NCI-H2107 (cell line): Measurements from ENCODE around the gene EMC10.
"Not testable (repeated sequence)": the region's sequence is repeated elsewhere in the genome, so short reads cannot be mapped to it uniquely, and the experiment has no call there.

ENCODE experiments used
- DNase-seq: peaks from one replicate; lab custom pipeline; 2025; lab: John Stamatoyannopoulos, UW

EMC10 gene

DNA sequence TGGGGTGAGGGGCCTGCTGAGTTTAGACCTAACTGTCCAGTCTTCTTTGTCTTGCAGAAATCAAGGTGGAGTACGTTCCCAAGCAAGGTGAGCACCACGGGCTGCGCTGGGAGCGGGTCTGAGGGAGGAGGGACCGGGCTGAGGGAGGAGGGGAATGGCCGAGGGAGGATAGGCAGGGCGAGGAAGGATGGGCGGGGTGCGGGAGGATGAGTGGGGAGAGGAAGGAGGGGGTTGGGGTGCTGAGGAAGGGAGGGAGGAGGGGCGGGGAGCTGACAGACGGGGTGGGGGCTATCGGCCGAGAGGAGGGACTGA lies 25.1 kb upstream of the EMC10 start:
- DNase-seq = no peak

DNA sequence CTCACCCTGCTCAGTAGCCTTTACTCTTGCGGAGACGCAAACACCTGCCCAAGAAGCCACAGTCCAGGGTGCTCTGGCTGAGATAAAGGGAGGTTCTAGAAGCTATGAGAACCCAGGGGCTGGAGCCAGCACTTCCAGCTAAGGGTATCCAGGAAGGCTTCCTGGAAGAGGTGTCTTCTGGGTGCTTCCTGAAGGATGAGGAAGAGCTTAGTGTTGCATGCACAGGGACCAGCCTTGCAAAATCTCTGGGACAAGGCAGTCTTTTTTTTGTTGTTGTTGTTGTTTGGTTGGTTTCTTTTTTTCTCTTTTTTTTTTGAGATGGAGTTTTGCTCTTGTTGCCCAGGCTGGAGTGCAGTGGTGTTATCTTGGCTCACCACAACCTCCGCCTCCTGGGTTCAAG lies 23.1 kb upstream of the EMC10 start:
- no peak for DNase-seq

DNA sequence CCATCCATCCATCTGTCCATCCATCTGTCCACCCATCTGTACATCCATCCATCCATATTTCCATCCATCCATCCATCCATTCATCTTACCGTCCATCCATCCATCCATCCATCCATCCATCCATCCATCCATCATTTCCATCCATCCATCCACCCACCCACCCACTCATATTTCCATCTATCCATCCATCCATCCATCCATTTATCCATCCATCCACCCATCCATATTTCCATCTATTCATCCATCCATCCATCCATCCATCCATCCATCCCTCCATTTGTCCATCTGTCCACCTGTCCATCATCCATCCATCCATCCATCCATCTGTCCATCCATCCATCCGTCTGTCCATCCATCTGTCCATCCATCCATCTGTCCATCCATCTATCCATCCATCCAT lies 20.3 kb upstream of the EMC10 start:
- DNase-seq = no peak

DNA sequence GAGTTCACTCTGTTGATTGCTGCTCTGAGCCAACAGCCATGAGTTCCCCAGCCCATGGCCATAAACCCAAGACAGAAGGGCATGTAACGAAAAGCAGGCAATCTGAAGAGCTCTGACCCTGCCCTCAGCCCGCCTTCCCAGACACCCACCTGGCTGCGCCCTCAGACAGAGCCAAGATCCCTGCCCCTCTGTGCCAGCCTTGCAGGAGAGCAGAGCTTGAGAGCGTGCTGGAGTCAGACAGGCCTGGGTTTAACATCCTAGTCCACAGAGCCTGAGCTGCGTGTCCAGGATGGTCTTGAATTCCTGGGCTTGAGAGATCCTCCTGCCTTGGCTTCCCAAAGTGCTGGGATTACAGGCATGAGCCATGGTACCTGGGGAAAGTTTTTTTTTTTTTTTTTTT lies 19.0 kb upstream of the EMC10 start:
- no peak for DNase-seq

DNA sequence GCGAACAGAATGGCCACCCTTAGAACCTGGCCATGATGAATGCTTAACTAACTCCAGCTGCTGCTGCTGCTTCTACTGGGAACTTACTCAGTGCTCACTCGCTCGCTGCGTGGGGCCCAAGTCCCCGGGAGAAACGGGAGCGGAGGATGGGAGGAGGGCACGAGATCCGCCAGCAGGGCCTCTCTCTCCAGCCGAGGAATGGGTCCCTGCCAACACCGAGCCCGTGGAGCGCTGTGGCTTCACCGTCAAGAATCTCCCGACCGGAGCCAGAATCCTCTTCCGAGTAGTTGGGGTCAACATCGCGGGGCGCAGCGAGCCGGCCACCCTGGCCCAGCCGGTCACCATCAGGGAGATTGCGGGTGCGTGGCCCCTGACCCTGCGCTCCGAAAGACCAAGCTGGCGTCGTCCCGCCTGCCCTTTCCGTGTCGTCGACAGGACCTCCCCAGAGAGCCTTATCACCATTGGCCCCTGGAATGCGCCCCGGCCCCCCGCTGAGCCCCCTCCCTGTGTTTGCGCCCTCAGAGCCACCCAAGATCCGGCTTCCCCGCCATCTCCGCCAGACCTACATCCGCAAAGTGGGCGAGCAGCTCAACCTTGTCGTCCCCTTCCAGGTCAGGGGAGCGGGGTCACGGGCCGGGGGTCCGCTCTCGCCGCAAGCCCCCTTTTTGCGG lies 17.8 kb upstream of the EMC10 start:
- DNase-seq = no peak

DNA sequence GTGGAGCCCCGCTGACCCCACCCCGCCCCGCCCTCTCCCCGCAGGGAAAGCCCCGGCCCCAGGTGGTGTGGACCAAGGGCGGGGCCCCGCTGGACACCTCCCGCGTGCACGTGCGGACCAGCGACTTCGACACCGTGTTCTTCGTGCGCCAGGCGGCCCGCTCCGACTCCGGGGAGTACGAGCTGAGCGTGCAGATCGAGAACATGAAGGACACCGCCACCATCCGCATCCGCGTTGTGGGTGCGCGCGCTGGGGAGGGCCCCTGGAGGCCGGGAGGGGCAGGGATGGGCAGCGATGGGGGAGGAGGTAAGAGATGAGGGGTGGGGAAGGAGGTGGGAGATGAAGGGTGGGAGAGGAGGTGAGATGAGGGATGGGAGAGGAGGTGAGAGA lies 17.2 kb upstream of the EMC10 start:
- no peak for DNase-seq

DNA sequence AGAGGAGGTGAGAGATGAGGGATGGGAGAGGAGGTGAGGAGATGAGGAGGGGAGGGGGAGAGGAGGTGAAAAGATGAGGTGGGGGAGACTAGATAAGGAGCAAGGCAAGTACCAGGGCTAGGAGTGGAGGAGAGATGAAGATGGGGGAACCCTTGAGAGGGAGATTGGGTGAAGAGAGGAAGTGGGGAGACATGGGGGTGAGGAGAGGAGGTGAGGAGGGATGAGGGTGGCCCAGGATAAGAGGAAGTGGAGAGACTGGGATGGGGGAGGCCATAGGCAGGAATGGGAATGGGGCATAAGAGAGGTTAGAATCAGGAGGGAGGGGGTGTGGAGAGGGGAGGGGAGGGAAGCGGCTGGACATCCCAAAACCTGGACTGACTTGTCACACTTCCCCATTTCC lies 16.7 kb upstream of the EMC10 start:
- no peak for DNase-seq

DNA sequence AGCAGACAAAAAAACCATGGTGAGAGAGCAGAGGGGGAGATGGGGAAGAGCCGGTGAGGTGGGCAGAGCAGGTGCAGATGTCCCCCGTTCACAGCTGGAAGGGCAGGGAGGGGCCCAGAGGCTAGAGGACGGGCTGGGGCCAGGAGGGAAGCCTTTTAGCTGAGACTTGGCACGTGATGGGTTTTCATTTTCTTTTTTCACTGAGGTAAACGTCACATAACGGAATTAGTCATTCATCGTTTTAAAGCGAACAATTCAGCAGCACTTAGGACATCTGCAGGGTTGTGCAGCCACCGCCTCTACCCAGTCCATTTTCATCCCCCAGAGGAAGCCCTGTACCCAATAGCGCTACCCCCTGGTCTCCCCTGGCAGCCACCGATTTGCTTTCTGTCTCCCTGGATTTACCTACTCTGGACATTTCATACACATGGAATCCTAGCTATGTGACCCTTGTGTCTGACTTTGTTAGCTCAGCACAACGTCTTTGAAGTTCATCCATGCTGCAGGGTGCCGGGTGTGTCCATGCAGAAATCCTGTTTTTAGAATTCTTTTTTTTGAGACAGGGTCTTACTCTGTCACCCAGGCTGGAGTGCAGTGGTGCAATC lies 16.0 kb upstream of the EMC10 start:
- no peak for DNase-seq

DNA sequence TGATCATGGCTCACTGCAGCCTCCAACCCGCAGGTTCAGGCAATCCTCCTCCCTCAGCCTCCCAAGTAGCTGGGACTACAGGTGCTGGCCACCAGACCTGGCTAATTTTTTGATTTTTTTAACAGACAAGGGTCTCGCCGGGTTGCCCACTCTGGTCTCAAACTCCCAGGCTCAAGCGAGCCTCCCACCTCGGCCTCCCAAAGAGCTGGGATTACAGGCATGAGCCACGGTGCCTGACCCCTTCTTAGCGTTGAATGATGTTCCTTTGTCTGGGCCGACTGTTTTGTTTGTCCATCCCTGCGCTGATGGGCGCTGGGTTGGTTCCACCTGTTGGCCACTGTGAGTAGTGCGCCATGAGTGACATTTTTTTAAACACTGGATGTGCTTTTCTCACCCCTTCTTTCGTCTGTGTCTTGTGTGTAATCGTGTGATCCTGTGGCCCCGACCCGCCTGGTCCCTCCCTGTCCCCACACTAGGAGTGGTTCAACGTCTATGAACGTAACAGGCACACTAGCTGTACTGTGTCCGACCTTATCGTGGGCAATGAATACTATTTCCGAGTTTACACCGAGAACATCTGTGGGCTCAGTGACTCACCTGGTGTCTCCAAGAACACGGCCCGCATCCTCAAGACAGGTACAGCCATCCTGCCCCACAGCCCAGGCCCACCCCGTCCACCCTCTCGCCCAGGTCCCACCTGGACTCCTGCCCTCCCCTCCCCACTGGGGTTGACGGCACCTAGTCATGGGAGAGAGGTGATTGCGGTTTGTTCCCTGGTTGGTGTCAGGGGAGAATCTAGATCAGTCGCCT lies 15.0 kb upstream of the EMC10 start:
- peak; percentile 65 for DNase-seq

DNA sequence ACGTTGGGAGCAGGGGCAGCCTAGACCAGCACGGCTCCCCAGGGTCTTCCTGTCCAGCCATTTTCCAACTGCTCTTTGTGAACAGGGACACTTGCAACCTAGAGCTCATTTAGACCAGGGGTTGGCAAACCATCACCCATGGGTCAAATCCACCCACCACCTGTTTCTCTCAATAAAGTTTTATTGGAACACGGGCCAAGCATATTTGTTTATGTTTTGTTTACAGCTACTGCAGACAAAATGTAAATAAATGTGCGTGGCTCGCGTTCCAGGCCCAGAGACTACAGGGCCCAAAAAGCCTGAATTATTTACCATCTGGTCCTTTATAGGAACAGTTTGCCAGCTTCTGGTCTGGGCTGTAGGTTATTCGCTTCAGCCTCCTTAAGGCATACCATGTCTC lies 13.3 kb upstream of the EMC10 start:
- DNase-seq = no peak

DNA sequence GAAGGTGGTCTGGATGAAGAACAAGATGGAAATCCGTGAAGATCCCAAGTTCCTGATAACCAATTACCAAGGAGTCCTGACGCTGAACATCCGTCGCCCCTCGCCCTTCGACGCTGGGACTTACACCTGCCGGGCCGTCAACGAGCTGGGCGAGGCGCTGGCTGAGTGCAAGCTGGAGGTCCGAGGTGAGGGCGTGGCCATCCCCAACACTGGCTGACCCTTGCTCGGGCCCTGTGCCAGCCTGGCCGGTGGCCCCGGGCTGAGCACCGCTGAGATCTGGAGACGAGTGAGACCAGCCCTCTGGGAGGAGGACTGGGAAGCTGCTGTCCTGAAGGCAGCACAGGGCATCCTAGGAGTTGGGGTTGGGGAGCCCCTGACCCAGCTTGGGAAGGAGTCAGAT lies 12.0 kb upstream of the EMC10 start:
- DNase-seq = no peak

DNA sequence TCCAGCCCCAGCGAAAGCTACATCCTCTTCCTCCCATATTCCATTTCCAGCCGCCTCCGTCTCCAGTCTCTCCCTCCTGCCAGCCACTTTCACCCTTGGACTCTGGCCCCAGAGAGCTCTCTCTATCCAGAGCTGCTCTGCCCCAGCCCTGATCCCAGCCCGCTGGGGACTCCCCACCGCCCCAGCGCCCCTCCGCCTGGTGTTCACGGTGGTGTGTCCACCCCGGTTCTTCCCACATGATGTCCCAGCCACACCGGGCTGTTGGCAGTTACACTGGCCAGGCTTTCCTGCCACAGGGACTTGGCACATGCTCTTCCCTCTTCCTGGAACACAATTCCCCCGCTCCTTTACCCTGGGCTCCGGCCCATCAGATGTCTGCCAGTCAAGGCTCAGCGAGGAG lies 11.3 kb upstream of the EMC10 start:
- DNase-seq = no peak

DNA sequence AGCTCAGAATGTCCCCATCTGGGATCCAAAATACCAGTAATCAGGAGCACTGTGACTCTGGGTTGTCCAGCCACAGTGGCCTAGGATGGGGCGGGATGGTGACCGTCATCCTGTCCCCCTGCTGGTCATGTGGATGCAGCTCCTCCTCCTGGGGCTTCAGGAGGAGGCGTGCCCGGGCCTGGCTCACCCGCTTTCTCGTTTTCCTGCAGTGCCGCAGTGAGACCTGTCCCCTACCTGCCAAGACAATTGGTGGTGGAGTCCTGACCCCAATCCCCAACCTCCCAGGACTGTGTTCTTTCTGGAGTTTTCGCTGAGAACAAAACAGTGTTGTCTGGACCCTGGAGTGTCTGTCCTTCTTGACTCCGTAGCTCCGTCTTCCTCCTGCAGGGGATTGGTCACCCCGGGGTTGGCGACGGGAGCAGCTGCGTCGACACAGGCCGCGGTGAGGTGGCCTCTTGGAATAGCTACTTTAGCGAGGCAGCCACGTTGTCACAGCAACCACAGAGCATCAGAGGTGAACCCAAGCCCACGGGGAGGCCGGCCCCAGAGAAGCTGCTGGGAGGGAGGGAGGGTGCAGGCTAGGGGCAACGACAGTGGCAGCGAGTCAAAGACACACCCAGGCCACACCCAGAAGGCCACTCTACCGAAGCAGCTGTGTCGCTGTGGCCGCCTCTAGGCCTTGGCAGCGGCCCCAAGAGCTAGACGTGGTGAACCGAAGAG lies 10.2 kb upstream of the EMC10 start:
- no peak for DNase-seq

DNA sequence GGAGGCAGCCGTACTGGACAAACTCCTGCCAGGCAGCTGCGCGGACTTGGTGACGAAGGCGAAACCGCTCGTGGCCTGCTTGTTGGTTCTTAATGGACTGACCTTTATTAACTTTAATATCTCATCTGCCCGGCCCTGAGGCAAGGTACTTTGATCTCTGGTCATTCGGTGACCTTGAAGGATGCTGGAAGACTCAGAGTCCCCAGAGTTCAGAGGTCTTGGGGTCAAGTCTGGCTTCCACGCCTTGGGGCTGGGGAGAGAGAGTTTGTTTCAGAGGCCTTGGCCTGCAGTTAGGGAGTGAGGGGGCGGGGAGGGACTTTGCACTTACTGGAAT lies 9.6 kb upstream of the EMC10 start:
- no peak for DNase-seq

DNA sequence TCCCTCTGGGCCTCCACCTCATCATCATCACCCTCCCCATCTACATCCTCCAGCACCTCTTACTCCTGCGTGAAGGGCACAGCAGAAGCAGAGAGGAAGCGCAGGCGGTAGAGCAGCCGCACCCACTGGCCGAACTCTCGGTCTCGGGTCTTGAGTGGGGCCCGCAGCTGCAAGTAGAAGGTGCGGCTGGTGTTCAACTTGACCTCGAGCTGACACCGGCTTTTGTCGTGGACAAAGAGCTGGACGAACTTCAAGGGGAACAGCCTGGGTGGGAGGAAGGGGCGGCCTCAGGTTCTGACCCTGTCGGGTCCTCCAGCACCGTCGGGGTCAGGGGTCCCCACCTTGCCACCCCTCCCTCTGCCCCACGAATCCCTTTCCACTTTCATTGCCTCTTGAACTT lies 8.7 kb upstream of the EMC10 start:
- no peak for DNase-seq

DNA sequence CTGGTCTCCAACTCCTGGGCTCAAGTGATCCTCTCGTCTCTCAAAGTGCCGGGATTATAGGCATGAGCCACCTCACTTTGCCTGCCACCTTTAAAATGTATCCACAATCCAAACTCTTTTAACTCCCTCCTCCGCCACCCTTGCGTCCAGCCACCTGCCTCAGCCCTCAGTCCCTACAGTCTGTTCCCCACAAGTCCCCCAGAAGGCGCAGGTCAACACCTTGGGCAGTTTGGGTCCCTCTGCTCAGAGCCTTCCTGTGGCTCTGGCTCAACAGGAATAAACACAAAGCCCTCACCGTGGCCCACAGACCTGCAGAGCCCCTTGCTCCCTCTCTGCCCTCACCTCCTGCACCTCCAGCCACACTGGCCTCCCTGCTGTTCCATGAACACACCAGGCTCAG lies 7.5 kb upstream of the EMC10 start:
- DNase-seq = no peak

DNA sequence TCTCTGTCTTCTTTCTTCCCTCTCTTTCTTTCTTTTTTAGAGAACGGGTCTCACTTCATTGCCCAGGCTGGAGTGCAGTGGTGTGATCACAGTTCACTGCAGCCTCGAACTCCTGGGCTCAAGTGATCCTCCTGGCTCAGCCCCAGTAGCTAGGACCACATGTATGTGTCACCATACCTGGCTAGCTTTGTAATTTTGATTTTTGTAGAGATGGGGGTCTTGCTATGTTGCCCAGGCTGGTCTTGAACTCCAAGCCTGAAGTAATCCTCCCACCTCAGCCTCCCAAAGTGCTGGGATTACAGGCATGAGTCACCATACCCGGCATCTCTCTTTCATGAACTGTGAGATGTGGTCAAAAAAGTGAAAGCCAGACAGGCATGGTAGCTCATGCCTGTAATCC lies 3.0 kb upstream of the EMC10 start:
- not testable (repeated sequence) for DNase-seq

DNA sequence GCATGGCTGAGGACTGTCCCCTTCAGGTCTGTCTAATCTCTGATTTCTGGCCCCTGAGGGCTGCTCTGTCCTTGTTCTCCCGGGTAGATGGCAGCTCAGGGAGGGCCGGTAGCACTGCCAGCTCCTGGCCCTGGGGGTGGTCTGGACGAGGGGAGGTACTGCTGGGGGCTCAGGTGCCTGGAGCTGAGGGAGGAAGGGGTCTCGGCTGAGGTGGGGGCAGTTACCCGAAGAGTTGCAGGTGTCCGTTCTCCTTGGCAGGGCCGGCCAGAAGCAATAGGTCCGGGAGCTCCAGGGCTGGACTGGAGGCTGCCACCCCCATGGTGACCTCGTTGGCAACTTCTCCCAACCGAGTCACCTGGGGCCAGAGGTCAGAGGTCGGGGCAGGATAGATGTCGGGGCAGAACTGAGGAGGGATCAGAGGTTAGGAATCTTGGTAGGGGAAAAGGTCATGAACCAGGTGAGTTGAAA lies 1.2 kb upstream of the EMC10 start:
- no peak for DNase-seq

DNA sequence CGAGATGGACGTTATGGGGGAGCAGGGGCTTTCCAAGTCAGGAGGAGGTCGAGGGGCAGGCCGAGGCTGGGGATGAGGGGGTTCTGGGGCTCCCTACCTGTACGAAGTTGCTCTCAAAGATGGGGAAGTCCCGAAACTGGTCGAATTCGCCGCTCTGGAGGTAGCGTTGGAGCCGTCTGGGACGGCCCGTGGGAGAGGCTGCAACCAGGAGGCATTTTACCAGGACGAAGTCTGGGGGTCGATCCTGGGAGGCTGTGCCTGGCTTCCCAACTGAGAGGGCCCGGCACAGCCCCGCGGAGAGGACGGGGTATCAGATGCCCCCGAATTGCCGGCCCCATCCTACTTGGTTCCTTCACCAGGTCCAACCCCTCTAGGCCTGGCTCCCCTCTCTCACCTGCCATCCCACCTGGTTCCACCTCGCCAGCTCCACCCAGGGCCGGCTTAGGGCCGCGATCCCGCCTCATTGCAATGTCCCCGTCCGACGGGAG lies 527 bp upstream of the EMC10 start:
- no peak for DNase-seq

DNA sequence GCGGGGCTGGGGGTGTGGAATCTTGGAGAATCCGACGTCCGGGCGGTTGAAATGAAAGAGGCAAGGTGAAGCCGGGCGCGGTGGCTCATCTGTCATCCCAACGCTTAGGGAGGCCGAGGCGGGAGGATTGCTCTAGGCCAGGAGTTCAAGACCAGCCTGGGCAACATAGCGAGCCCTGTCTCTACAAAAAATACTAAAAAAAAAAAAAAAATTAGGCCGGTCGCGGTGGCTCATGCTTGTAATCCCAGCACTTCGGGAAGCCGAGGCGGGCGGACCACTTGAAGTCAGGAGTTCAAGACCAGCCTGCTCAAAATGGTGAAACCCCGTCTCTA lies 566 bp downstream of the EMC10 start:
- DNase-seq = no peak

DNA sequence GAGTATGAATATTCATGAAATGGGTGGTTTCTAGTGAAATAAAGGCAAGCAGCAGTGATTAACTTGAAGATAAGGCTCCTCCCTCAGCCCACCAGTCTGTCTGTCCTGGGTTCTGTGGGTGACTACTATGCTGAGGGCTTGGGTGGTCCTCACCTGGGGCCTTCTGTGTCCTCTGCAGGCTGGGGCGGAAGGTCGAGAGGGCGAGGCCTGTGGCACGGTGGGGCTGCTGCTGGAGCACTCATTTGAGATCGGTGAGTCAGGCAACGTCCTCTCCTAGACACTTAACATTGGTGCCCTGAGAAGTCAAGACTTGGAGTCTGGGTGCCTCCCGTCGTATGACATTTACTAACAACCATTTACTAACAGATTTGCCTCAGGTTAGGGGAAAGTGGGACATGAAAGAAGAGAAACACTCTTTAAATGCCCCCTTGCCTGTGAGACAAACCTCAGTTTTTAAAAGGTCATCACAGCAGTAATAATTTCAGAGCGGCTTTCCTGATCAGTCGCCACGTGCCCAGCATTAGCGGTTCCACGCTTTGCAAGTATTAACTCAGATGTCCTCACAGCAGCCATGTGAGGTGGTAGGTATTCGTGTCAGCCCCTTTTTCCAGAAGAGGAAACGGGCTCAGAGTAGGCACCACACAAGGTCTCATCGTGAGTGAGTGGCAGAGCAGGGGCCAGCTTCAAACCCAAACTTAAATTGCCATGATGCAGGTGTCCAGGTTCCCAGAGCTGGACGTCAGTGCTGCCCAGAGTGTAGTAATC lies 1.6 kb downstream of the EMC10 start:
- DNase-seq = no peak
